ENCODE data around the gene KMT5C.

GRCh38 chr19:55384131-55384919 lies 44.6 kb downstream of the KMT5C start, which contains the start of gene TMEM238:
- TF ChIP-seq SNAI2 (CRISPR knock-in tag; IDR thresholded peaks at IDR 0.05) (no peak), GLIS3 (CRISPR knock-in tag; IDR thresholded peaks at IDR 0.05) (no peak), ZFP3 (CRISPR knock-in tag; IDR thresholded peaks at IDR 0.05) (no peak), ZNF8 (CRISPR knock-in tag; IDR thresholded peaks at IDR 0.05) (no peak), ZNF565 (CRISPR knock-in tag; conservative IDR thresholded peaks at IDR 0.05; ENCODE audit: low read depth) (no peak), ZFP30 (CRISPR knock-in tag; IDR thresholded peaks at IDR 0.05) (no peak), OSR1 (CRISPR knock-in tag; IDR thresholded peaks at IDR 0.05) (no peak), ARNTL (CRISPR knock-in tag; IDR thresholded peaks at IDR 0.05; ENCODE audit: borderline replicate concordance, low read depth) (no peak), ESRRG (CRISPR knock-in tag; IDR thresholded peaks at IDR 0.05) (no peak)
- TF ChIP-seq, protein P1, sequence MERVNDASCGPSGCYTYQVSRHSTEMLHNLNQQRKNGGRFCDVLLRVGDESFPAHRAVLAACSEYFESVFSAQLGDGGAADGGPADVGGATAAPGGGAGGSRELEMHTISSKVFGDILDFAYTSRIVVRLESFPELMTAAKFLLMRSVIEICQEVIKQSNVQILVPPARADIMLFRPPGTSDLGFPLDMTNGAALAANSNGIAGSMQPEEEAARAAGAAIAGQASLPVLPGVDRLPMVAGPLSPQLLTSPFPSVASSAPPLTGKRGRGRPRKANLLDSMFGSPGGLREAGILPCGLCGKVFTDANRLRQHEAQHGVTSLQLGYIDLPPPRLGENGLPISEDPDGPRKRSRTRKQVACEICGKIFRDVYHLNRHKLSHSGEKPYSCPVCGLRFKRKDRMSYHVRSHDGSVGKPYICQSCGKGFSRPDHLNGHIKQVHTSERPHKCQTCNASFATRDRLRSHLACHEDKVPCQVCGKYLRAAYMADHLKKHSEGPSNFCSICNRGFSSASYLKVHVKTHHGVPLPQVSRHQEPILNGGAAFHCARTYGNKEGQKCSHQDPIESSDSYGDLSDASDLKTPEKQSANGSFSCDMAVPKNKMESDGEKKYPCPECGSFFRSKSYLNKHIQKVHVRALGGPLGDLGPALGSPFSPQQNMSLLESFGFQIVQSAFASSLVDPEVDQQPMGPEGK (CRISPR knock-in tag; IDR thresholded peaks at IDR 0.05; ENCODE audit: borderline replicate concordance), result no peak
- TF ChIP-seq, protein P2, sequence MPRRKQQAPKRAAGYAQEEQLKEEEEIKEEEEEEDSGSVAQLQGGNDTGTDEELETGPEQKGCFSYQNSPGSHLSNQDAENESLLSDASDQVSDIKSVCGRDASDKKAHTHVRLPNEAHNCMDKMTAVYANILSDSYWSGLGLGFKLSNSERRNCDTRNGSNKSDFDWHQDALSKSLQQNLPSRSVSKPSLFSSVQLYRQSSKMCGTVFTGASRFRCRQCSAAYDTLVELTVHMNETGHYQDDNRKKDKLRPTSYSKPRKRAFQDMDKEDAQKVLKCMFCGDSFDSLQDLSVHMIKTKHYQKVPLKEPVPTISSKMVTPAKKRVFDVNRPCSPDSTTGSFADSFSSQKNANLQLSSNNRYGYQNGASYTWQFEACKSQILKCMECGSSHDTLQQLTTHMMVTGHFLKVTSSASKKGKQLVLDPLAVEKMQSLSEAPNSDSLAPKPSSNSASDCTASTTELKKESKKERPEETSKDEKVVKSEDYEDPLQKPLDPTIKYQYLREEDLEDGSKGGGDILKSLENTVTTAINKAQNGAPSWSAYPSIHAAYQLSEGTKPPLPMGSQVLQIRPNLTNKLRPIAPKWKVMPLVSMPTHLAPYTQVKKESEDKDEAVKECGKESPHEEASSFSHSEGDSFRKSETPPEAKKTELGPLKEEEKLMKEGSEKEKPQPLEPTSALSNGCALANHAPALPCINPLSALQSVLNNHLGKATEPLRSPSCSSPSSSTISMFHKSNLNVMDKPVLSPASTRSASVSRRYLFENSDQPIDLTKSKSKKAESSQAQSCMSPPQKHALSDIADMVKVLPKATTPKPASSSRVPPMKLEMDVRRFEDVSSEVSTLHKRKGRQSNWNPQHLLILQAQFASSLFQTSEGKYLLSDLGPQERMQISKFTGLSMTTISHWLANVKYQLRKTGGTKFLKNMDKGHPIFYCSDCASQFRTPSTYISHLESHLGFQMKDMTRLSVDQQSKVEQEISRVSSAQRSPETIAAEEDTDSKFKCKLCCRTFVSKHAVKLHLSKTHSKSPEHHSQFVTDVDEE (CRISPR knock-in tag; IDR thresholded peaks at IDR 0.05), result no peak
- TF ChIP-seq, protein P3, sequence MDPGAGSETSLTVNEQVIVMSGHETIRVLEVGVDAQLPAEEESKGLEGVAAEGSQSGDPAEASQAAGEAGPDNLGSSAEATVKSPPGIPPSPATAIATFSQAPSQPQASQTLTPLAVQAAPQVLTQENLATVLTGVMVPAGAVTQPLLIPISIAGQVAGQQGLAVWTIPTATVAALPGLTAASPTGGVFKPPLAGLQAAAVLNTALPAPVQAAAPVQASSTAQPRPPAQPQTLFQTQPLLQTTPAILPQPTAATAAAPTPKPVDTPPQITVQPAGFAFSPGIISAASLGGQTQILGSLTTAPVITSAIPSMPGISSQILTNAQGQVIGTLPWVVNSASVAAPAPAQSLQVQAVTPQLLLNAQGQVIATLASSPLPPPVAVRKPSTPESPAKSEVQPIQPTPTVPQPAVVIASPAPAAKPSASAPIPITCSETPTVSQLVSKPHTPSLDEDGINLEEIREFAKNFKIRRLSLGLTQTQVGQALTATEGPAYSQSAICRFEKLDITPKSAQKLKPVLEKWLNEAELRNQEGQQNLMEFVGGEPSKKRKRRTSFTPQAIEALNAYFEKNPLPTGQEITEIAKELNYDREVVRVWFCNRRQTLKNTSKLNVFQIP (CRISPR knock-in tag; IDR thresholded peaks at IDR 0.05; ENCODE audit: borderline replicate concordance, low read depth), result no peak

Measured in SK-N-SH treated with all-trans-retinoic acid at 6 μM for 48 hours (cell line).